NCI-H2107 (cell line): ENCODE data around the gene ZNF582.
"Not testable (repeated sequence)": the region's sequence is repeated elsewhere in the genome, so short reads cannot be mapped to it uniquely, and the experiment has no call there.

ENCODE experiments used
- DNase-seq: peaks from one replicate; lab custom pipeline; 2025; lab: John Stamatoyannopoulos, UW

ZNF582 gene

GRCh38 chr19:56351208-56351607 lies 42.1 kb downstream of the ZNF582 start:
- no peak for DNase-seq

GRCh38 chr19:56350416-56351045 lies 42.8 kb downstream of the ZNF582 start:
- peak; percentile 8 for DNase-seq

- no peak for DNase-seq
Measured at GRCh38 chr19:56348289-56348877, 45.0 kb downstream of the ZNF582 start.

DNA sequence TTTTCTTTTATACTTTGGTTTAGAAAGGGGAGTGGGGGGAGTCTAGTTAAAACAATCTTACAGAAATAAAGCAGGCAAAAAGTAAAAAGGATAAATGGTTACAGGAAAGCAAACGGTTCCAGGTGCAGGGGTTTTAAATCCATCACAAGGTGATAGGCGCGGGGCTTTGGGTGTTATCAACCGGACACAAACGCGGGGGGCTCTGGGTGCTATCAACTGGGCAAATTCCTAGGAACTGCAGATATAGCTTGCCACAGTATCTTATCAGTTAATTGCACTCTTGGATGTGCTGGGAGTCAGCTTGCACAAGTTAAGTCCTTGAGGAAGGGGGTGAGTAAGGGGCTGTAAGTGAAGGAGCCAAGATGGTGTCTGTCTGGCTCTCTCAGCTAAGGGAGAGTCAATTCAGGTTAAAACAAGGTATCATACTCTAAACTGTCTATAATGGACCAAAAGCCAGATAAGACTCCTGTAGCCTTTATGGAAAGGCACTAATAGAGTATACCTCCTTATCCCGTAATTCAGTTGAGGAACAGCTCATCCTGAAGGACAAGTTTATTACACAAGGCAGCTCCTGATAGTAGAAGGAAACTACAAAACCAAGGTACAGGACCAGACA lies 46.1 kb downstream of the ZNF582 start:
- no peak for DNase-seq

DNA sequence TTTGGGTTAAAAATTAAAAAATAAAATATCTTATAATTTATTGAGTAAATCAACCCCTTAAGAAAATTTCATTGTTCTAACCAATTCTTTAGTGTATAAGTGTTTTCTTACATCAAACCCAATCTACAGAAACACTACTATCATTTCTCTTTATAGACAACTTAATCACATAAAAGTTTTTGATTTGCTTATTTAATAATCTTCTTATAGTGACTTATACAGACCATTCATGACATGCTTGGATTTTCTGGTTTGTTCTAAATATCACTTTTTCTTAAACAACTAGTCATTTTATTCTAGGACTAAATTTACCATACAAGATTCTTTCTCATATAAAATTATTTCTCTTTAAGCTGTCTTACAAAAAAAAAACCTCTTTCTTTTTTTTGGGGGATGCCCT lies 51.4 kb downstream of the ZNF582 start:
- no peak for DNase-seq

- DNase-seq, result not testable (repeated sequence)
Measured at GRCh38 chr19:56339031-56339430, 54.3 kb downstream of the ZNF582 start.

- DNase-seq, result not testable (repeated sequence)
Measured at GRCh38 chr19:56337077-56337476, 56.3 kb downstream of the ZNF582 start.

DNA sequence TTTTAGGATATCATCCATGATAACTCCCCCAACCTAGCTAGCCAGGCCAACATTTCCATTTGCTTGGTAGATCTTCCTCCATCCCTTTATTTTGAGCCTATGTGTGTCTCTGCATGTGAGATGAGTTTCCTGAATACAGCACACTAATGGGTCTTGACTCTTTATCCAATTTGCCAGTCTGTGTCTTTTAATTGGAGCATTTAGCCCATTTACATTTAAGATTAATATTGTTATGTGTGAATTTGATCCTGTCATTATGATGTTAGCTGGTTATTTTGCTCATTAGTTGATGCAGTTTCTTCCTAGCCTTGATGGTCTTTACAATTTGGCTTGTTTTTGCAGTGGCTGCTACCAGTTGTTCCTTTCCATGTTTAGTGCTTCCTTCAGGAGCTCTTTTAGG lies 58.0 kb downstream of the ZNF582 start:
- DNase-seq, result not testable (repeated sequence)

DNA sequence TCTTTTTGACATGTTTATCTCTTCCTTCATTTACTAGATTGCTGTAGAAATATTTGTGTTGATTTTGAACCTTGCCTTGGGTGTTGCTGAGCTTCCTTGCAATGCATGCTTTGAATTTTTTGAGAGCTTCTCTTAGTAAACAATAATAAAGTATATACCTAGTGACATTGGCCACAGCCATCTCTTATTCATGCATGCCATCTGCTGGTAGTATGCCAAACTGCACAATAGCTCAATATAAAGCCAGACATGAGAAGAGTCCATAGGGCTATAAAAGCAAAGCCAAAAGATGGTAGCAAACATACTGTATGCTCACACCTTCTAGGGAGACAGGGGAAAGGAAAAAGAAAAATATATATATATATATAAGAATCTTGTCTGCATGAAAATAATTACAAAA lies 59.8 kb downstream of the ZNF582 start:
- DNase-seq, result peak; percentile 7
